Measurements from ENCODE around the gene ZNF606.
"Not testable (repeated sequence)": the region's sequence is repeated elsewhere in the genome, so short reads cannot be mapped to it uniquely, and the experiment has no call there.

The ZNF606 gene

DNA sequence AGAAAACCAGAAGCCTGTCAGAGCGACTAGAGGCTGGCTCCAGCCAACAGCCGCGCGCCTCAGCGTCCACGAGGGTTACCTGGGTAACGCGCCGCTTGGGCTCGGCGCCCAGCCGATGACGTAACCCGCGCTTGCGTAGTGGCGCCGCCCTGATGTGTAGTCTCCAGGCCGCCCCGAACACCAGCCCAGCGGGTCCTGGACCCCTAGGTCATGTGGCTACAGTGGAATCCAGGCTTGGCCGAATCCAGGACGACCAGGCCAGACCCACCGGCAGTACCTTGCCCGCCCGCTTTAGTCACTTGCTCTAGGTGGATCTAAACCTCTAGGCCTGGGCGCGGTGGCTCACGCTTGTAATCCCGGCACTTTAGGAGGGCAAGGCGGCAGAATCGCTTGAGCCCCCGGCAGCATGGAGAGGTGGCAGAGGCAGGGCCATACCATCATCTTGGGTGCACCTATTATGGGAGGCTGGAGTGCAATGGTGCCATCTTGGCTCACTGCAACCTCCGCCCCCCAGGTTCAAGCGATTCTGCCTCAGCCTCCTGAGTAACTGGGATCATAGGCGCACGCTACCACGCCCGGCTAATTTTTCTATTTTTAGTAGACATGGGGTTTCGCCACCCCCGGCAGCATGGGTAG lies 7.2 kb upstream of the ZNF606 start:
- peak; percentile 81 for DNase-seq

DNA sequence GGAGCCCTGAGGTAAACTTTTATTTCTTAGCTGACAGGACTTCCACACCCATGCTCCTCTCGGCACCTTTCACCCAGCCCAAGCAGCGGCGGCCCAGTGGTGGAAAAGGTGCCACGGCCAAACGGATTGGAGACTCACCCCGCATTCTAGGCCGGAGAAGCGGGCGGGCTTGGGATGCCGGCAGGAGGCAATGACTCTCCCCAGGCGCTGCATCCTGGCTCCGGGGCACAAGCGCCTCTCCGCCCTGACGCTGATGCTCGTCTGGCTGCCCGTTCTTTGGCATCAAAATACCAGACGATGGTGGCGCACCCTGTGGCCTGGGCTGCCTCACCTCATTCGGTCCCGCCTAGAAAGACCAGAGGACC lies 6.7 kb upstream of the ZNF606 start:
- no peak for DNase-seq

DNA sequence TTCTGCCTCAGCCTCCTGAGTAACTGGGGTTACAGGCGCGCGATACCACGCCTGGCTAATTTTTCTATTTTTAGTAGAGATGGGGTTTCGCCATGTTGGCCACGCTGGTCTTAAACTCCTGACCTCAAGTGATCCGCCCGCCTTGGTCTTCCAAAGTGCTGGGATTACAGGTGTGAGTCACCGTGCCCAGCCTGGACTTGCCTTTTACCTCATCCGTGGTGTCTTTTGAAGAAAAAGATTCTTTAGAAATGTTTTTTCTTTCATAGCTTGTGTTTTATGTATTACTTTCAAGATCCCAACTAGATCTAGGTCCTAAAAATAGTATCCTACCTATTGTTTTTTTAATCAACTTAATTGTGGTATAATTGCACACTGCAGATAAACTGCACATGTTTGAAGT lies 6.3 kb upstream of the ZNF606 start:
- not testable (repeated sequence) for DNase-seq

- no peak for DNase-seq
These were observed 4.7 kb upstream of the ZNF606 start for GRCh38 chr19:58007285-58007684.

DNA sequence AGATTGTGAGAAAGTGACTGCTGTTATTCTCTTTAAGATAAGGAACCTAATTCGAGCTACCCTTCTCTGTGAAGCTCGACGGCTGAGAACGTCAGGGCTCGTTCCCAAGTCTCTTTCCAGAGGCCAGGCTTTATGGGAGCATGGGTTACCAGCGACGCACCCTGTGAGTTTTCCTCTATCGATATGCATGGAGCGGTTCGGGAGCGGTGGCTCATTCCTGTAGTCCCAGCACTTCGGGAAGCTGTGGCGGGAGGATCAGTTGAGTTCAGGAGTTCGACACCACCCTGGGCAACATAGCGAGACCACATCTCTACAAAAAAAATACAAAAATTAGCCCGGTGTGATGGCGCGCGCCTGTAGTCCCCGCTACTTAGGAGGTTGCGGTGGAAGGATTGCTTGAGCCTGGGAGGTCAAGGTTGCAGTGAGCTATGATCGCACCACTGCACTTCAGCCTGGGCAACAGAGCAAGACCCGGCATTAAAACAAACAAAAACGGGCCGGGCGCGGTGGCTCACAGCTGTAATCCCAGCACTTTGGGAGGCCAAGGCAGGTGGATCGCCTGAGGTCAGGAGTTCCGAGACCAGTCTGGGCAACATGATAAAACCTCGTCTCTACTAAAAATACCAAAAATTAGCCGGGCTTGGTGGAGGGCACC lies 681 bp upstream of the ZNF606 start:
- no peak for DNase-seq

GRCh38 chr19:58001895-58002369 lies 688 bp downstream of the ZNF606 start:
- peak; percentile 8 for DNase-seq

DNA sequence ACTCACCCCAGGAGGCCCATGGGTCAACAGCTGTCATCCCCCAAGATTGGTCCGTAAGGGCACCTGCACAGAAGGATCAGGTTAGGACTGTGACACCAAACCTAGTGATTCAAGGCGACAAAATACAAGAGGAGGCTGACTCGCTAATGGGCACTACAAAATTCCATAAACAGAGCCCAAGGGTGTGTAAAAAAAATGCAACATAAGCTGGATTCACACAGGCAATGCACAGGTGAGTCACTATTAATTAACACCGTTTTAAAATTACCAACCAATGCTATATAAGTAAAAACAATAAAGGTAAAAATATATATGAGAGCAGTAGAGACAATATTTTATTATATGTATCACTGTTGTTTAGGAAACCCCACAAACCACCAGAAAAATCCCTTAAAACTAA lies 1.9 kb downstream of the ZNF606 start:
- DNase-seq = no peak

GRCh38 chr19:57992841-57993240 lies 9.8 kb downstream of the ZNF606 start:
- DNase-seq = no peak

DNA sequence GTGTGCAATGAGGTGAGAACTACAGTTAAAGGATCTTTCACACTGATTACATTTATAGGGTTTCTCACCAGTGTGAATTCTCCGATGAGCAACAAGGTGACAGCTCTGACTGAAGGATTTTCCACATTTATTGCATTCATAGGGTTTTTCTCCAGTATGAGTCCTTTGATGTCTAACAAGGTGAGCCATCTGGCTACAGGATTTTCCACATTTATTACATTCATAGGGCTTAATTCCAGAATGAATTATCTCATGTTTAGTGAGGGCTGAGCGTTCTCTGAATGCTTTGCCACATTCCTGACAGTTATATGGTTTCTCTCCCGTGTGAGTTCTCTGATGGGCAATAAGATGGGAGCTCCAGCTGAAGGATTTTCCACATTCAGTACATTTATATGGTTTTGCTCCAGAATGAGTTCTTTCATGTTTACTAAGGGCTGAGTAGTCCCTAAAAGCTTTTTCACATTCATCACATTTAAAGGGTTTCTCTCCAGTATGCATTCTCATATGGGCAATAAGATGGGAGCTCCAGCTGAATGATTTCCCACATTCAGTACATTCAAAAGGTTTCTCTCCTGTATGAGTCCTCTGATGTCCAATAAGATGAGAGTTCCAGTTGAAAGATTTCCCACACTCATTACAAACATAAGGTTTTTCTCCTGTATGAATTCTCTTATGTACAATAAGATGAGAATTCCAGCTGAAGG lies 23.9 kb downstream of the ZNF606 start:
- DNase-seq = no peak

GRCh38 chr19:57974434-57974833 lies 28.2 kb downstream of the ZNF606 start, which contains the start of gene C19orf18:
Gene C19orf18 (minus strand): TSS chr19:57974534. CDS start chr19:57974432, 102 bp downstream.
- no peak for DNase-seq

DNA sequence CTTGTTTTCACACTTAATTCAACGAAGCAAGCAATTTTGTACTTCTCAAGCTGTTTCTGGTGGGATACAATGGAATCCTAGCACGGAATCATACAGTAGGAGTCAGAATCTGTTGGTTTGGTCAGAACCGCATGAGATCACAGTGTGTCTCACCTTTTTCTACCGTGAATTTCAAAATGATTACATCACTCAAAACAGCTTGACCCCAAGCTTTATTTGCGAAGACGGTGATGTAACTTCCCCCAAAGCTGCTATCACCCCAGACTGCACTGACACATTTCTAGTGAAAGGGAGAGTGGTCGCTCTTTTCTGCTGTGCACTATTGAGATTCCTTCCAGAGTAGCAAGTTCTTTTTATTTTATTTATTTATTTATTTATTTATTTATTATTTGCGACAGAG lies 37.9 kb downstream of the ZNF606 start:
- DNase-seq = no peak

GRCh38 chr19:57961785-57962184 lies 40.8 kb downstream of the ZNF606 start:
- no peak for DNase-seq

- DNase-seq = no peak
These were observed 47.6 kb downstream of the ZNF606 start for GRCh38 chr19:57954996-57955395.

DNA sequence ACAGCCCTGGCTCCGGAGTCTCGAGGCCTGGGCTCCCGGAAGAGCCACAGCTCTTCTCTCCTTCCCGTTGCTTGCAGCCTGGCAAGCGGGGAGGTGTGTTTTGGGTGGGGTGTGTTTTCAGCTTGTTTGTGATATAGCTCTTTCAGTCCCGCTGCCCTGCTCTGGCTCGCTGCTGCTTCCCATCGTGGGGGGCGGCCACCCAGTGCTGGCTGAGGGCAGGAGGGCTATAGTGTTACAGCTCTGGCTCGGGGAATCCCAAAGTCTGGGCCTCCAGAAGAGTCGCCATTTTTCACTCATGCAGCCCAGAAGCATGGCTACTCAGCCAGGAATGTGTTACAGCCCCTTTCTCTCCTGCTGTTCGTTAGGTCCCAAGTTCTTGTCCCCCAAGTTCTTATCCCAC lies 52.9 kb downstream of the ZNF606 start:
- DNase-seq = no peak

GRCh38 chr19:57949296-57949695 lies 53.3 kb downstream of the ZNF606 start:
- no peak for DNase-seq

- peak; percentile 99 for DNase-seq
These were observed 55.0 kb downstream of the ZNF606 start, which contains the start of gene ZNF256 for GRCh38 chr19:57947419-57948134. Gene ZNF256 (minus strand): TSS chr19:57947706. CDS start chr19:57947474, 232 bp downstream.

DNA sequence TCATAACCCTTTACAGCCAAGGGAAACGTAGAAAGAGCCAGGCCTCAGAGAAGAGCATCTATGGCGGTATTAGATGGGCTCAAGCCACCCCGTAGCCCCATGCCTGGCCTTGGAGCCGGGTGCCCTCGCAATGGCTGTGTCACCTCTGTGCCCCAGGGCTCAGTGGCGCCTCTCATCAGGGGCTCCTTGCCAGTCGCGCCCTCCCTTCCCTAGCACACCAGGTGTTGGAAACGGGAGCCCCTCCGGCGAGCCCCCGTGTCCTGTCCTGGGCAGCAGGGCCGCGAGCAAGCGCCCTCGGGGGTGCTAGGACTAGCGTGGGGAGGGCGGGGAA lies 55.6 kb downstream of the ZNF606 start:
- no peak for DNase-seq

DNA sequence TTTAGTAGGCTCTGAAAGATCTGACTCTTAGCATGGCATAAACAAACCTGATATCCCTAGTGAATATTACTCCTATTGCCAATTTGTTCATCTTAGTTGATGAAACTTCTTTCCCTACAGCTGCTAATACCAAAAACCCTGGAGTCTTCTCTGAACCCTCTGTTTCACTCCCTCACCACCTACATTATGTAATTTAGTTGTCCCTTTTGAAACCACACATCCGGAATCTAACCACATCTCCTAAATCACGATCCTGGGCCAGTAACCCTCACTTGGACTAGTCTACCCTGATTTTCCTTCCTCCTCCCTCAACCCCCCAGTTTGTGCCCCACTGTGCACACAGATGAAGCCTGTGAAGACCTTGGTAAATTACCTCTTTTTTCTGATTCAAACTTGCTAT lies 56.3 kb downstream of the ZNF606 start:
- no peak for DNase-seq

GRCh38 chr19:57941593-57941992 lies 61.0 kb downstream of the ZNF606 start:
- no peak for DNase-seq

- DNase-seq = no peak
These were observed 66.9 kb downstream of the ZNF606 start for GRCh38 chr19:57935731-57936130.

GRCh38 chr19:57934820-57935665 lies 67.6 kb downstream of the ZNF606 start, which contains the start of gene ZNF418:
Gene ZNF418 (minus strand): TSS chr19:57935402. CDS start chr19:57933822, 1,580 bp downstream.
- DNase-seq = no peak

- DNase-seq = no peak
These were observed 75.0 kb downstream of the ZNF606 start for GRCh38 chr19:57927587-57927986.
